ENCODE results near the gene PLEKHG2. TPM values are rescaled to one million over a fixed set of nuclear protein-coding genes. Genes with fewer than 3 reads are reported as not detected.

PLEKHG2 gene
- total RNA-seq, 1 experiment from 2014 or later = 19.6 TPM

DNA sequence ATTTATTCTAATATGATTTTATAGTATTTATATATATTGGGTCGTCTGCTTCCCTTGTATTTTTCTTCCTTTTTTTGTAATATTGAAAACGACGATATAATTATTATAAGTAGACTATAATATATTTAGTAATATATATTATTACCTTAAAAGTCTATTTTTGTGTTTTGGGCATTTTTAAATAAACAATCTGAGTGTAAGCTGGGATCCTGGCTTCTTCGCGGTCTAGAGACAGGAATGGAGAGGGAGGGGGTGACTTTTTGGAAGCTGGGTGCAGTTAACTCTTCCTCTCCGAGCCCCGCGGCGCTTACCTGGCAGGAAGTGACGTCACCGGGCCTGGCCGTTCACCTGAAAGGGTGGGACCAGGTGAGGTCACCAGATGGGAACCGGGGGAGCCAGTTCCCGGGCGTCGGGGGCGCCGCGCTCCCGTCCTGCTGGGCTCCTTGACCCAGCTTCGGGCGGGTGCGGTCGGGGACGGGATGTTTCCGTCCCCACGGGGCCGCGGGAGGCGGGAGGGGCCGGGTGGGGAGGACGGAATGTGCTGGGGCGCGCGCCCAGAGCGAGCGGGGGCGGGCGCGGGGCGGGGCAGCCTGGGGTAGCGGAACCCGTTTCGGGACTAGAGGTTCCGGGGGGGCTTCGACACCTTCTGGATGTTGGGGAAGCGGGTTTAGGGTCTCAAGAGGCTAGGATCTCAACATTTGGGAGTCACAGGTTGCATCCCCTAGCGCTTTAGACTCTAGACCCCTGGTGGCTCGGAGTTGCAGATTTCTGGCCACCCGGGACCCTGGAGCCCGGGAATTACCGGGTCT is 3.1 kb upstream of the PLEKHG2 start:
- Mint-ChIP-seq H3K36me3 (ENCODE audit: insufficient read depth, unreplicated experiment) (peaks cover 66% of the 10 kb centered on the region), H3K4me1 (ENCODE audit: insufficient read depth, unreplicated experiment) (peaks cover 33% of the 10 kb centered on the region), H3K27me3 (ENCODE audit: insufficient read depth, unreplicated experiment) (no peaks in the 10 kb centered on the region), H3K4me3 (ENCODE audit: unreplicated experiment) (peak overlapping the region; percentile 94), H3K27ac (ENCODE audit: low read depth, unreplicated experiment) (peak overlapping the region; percentile 92), H3K9me3 (ENCODE audit: unreplicated experiment) (no peaks in the 10 kb centered on the region)
- ChIA-PET POLR2A (interaction anchor here (0.5 to 4.3 kb wide), 10 partner anchors 9 to 1227 kb away, joined by 3 to 121 read pairs (median 6); partner anchors contain the start of genes MED29, PAF1, RPS16 and SAMD4B), CTCF (interaction anchor here (0.6 to 0.9 kb wide), 2 partner anchors 11 to 108 kb away, joined by 3 to 5 read pairs; no protein-coding TSS in a partner anchor)
- peak; percentile 94 for DNase-seq (ENCODE audit: unreplicated experiment)
- BruUV-seq (replicated peaks) = TSS peak; percentile 96
- intact Hi-C loops (cut with micrococcal nuclease) = no loop called here
- TF ChIP-seq, protein P1, sequence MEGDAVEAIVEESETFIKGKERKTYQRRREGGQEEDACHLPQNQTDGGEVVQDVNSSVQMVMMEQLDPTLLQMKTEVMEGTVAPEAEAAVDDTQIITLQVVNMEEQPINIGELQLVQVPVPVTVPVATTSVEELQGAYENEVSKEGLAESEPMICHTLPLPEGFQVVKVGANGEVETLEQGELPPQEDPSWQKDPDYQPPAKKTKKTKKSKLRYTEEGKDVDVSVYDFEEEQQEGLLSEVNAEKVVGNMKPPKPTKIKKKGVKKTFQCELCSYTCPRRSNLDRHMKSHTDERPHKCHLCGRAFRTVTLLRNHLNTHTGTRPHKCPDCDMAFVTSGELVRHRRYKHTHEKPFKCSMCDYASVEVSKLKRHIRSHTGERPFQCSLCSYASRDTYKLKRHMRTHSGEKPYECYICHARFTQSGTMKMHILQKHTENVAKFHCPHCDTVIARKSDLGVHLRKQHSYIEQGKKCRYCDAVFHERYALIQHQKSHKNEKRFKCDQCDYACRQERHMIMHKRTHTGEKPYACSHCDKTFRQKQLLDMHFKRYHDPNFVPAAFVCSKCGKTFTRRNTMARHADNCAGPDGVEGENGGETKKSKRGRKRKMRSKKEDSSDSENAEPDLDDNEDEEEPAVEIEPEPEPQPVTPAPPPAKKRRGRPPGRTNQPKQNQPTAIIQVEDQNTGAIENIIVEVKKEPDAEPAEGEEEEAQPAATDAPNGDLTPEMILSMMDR (IDR thresholded peaks at IDR 0.05; ENCODE audit: unreplicated experiment) = no peak

DNA sequence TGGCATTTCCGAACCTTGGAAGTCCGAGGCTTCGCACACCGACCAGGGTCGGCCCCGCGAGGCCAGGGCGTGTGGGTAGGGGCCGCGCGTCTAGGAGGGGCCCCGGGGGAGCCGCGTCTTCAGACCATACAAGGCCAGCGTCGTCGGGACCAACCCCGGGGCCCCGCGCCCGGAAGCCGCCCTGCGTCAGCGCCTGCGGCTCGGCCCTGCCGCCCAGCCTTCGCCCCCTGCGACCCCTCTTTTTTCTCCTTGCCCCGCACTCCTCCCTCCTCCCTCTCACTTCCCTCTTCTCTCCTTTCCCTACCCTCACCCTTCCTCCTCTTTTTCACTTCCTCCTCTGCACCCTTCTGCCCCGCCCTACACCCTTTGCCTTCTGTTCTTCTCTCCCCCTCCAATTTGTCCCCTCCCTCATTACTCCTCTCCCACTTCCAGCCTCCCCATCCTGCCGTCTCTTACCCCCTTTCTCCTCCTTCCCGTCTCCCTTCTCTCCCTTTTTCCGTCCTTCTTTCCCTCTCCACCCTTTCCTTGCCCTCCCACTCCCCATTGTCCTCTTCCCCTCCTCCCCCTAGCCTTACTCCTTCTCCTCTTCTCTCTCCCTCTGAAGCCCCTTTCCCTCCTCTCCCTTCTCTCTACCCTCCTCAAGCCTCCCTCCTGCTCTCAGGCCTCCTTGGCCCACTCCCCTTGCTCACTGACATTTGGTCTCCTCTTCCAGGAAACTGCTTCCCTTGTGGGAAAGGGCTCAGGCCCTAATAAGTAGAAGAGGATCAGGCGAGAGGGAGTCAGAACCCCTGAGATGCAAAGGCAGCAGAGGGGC is 2.2 kb upstream of the PLEKHG2 start:
- intact Hi-C loops (cut with micrococcal nuclease) = no loop called here
- POLR2A ChIA-PET = interaction anchor here (0.8 to 4.3 kb wide), 6 partner anchors 10 to 28 kb away, joined by 3 to 121 read pairs (median 27); partner anchors contain the start of genes MED29, PAF1 and RPS16
- TF ChIP-seq, protein P1 (IDR thresholded peaks at IDR 0.05; ENCODE audit: unreplicated experiment) = no peak
- Mint-ChIP-seq H3K36me3 (ENCODE audit: insufficient read depth, unreplicated experiment) (peaks cover 66% of the 10 kb centered on the region), H3K4me1 (ENCODE audit: insufficient read depth, unreplicated experiment) (peaks cover 33% of the 10 kb centered on the region), H3K9me3 (ENCODE audit: unreplicated experiment) (no peaks in the 10 kb centered on the region), H3K4me3 (ENCODE audit: unreplicated experiment) (peak overlapping the region; percentile 94), H3K27me3 (ENCODE audit: insufficient read depth, unreplicated experiment) (no peaks in the 10 kb centered on the region), H3K27ac (ENCODE audit: low read depth, unreplicated experiment) (peak overlapping the region; percentile 92)
- DNase-seq (ENCODE audit: unreplicated experiment) = peak; percentile 34
- no TSS peak for BruUV-seq (replicated peaks)
- CTCF ChIA-PET = interaction anchor here (0.9 kb wide), 1 partner anchor 12 kb away, joined by 5 read pairs; no protein-coding TSS in a partner anchor

DNA sequence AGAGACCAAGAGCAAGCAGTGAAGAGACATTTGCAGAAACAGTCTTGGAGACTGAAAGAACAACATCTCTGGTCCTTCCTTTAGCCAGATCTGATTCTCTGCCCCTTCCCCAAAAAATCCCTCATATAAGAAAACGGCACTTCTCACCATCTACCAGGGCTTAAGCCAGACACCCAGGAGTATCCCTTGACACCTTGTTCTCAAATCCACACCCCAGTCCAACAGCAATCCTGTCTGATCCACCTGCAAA is 1.7 kb upstream of the PLEKHG2 start:
- Mint-ChIP-seq H3K4me3 (ENCODE audit: unreplicated experiment) (peak overlapping the region; percentile 94), H3K27ac (ENCODE audit: low read depth, unreplicated experiment) (peak overlapping the region; percentile 92), H3K9me3 (ENCODE audit: unreplicated experiment) (no peaks in the 10 kb centered on the region), H3K27me3 (ENCODE audit: insufficient read depth, unreplicated experiment) (no peaks in the 10 kb centered on the region), H3K4me1 (ENCODE audit: insufficient read depth, unreplicated experiment) (peaks cover 33% of the 10 kb centered on the region), H3K36me3 (ENCODE audit: insufficient read depth, unreplicated experiment) (peaks cover 66% of the 10 kb centered on the region)
- no TSS peak for BruUV-seq (replicated peaks)
- ChIA-PET CTCF (interaction anchor here (1.0 to 1.9 kb wide), 6 partner anchors 8 to 295 kb away, joined by 3 to 80 read pairs (median 8); no protein-coding TSS in a partner anchor), POLR2A (interaction anchor here (1.4 to 2.2 kb wide), 6 partner anchors 9 to 34 kb away, joined by 7 to 110 read pairs (median 34); partner anchors contain the start of genes MED29, PAF1, RPS16 and SUPT5H)
- intact Hi-C loops (cut with micrococcal nuclease) = loop anchor here (1.0 kb wide), 3 partner anchors 13 to 288 kb away; no protein-coding TSS in a partner anchor
- no peak for DNase-seq (ENCODE audit: unreplicated experiment)
- TF ChIP-seq, protein P1 (IDR thresholded peaks at IDR 0.05; ENCODE audit: unreplicated experiment) = no peak

All from MCF 10A (cell line).